Mucosa of rectum (tissue), 2 donors: ENCODE data around the gene PIAS2.
A peak's percentile ranks its signal among the peaks of the same experiment; 100 is the strongest.

Experiments
- H3K27ac ChIP-seq, 2 donors: one replicate each; pipeline ENCODE4 v1.7.0; 2013; ENCODE audit warnings: inconsistent platforms in 2 of 2, low read depth in 2 of 2, low read length in 2 of 2
- H3K27me3 ChIP-seq, 2 donors: one replicate each; pipeline ENCODE4 v1.7.0; 2013; ENCODE audit warnings: low read length in 2 of 2; ENCODE audit not compliant: control insufficient read depth in 2 of 2, insufficient read depth in 2 of 2
- H3K36me3 ChIP-seq, 2 donors: one replicate each; pipeline ENCODE4 v1.7.0; 2013; ENCODE audit warnings: low read length in 2 of 2; ENCODE audit not compliant: control insufficient read depth in 2 of 2, insufficient read depth in 2 of 2
- H3K4me1 ChIP-seq, 2 donors: one replicate each; pipeline ENCODE4 v1.7.0; 2013; ENCODE audit warnings: low read length in 2 of 2, mild to moderate bottlenecking in 1 of 2; ENCODE audit not compliant: control insufficient read depth in 2 of 2, insufficient read depth in 2 of 2
- H3K4me3 ChIP-seq, 2 donors: one replicate each; pipeline ENCODE4 v1.7.0; 2013; ENCODE audit warnings: low read length in 2 of 2
- H3K9ac ChIP-seq, 2 donors: one replicate each; pipeline ENCODE4 v1.7.0; 2013; ENCODE audit warnings: low read length in 2 of 2, low read depth in 1 of 2, mild to moderate bottlenecking in 1 of 2
- H3K9me3 ChIP-seq, 2 donors: one replicate each; pipeline ENCODE4 v1.7.0; 2013; ENCODE audit warnings: low read length in 2 of 2; ENCODE audit not compliant: control insufficient read depth in 2 of 2
- donor health status: healthy.
- donor health status: Normal muscosa, but diverticular disease.

Gene PIAS2

GRCh38 chr18:46903406-46903805, 13.9 kb downstream of the PIAS2 start:
- Histone ChIP-seq H3K36me3 (no peaks in the 10 kb centered on the region), H3K9ac (no peak overlapping the region), H3K27me3 (no peaks in the 10 kb centered on the region), H3K27ac (no peak overlapping the region), H3K4me1 (no peaks in the 10 kb centered on the region), H3K9me3 (no peaks in the 10 kb centered on the region), H3K4me3 (no peak overlapping the region)

- Histone ChIP-seq H3K36me3 (no peaks in the 10 kb centered on the region), H3K4me1 (no peaks in the 10 kb centered on the region), H3K9me3 (no peaks in the 10 kb centered on the region), H3K4me3 (no peak overlapping the region), H3K27me3 (no peaks in the 10 kb centered on the region), H3K27ac (no peak overlapping the region), H3K9ac (no peak overlapping the region)
These were observed 17.9 kb downstream of the PIAS2 start for GRCh38 chr18:46899274-46899948.

- peaks cover 0 to 2% of the 10 kb centered on the region in 2 donors for H3K9me3 ChIP-seq
- no peaks in the 10 kb centered on the region for H3K27me3 ChIP-seq
- H3K36me3 ChIP-seq, result peaks cover 8 to 15% of the 10 kb centered on the region in 2 donors
- H3K9ac ChIP-seq, result no peak overlapping the region
- H3K27ac ChIP-seq, result no peak overlapping the region
- H3K4me3 ChIP-seq, result no peak overlapping the region
- no peaks in the 10 kb centered on the region for H3K4me1 ChIP-seq
These were observed 23.2 kb downstream of the PIAS2 start for GRCh38 chr18:46894124-46894523.

- H3K4me1 ChIP-seq, result no peaks in the 10 kb centered on the region
- H3K9ac ChIP-seq, result no peak overlapping the region
These were observed 23.9 kb downstream of the PIAS2 start for GRCh38 chr18:46893360-46893759.

GRCh38 chr18:46892842-46893241, 24.5 kb downstream of the PIAS2 start:
- H3K4me3 ChIP-seq, result no peak overlapping the region
- H3K4me1 ChIP-seq, result no peaks in the 10 kb centered on the region
- no peak overlapping the region for H3K27ac ChIP-seq
- H3K36me3 ChIP-seq, result peaks cover 13 to 21% of the 10 kb centered on the region in 2 donors
- H3K9ac ChIP-seq, result no peak overlapping the region
- H3K9me3 ChIP-seq, result peaks cover 4 to 9% of the 10 kb centered on the region in 2 donors
- H3K27me3 ChIP-seq, result no peaks in the 10 kb centered on the region

More at GRCh38 chr18:46893360-46893759, 23.9 kb downstream of the PIAS2 start:
- H3K27me3 ChIP-seq, result no peaks in the 10 kb centered on the region
- H3K9me3 ChIP-seq, result peaks cover 4 to 9% of the 10 kb centered on the region in 2 donors
- H3K4me3 ChIP-seq, result no peak overlapping the region
- H3K27ac ChIP-seq, result no peak overlapping the region
- peaks cover 12 to 20% of the 10 kb centered on the region in 2 donors for H3K36me3 ChIP-seq

- H3K4me3 ChIP-seq, result no peak overlapping the region
- no peak overlapping the region for H3K27ac ChIP-seq
- H3K36me3 ChIP-seq, result peaks cover 13 to 21% of the 10 kb centered on the region in 2 donors
- peaks cover 2 to 4% of the 10 kb centered on the region in 2 donors for H3K4me1 ChIP-seq
- peaks cover 4 to 9% of the 10 kb centered on the region in 2 donors for H3K9me3 ChIP-seq
- no peak overlapping the region for H3K9ac ChIP-seq
- H3K27me3 ChIP-seq, result no peaks in the 10 kb centered on the region
These were observed 25.5 kb downstream of the PIAS2 start for GRCh38 chr18:46891742-46892214.

- Histone ChIP-seq H3K36me3 (peaks cover 13 to 21% of the 10 kb centered on the region in 2 donors), H3K27me3 (no peaks in the 10 kb centered on the region), H3K4me3 (no peak overlapping the region), H3K27ac (no peak overlapping the region), H3K4me1 (peaks cover 4 to 5% of the 10 kb centered on the region in 2 donors), H3K9ac (no peak overlapping the region), H3K9me3 (peaks cover 4 to 9% of the 10 kb centered on the region in 2 donors)
These were observed 28.3 kb downstream of the PIAS2 start for GRCh38 chr18:46888965-46889364.

- peaks cover 4 to 9% of the 10 kb centered on the region in 2 donors for H3K9me3 ChIP-seq
- peaks cover 5 to 6% of the 10 kb centered on the region in 2 donors for H3K4me1 ChIP-seq
These were observed 30.4 kb downstream of the PIAS2 start for GRCh38 chr18:46886893-46887292.

GRCh38 chr18:46883180-46883579, 34.1 kb downstream of the PIAS2 start:
- Histone ChIP-seq H3K9ac (no peak overlapping the region), H3K27ac (no peak overlapping the region), H3K36me3 (peaks cover 0 to 4% of the 10 kb centered on the region in 2 donors), H3K4me1 (peaks cover 5 to 6% of the 10 kb centered on the region in 2 donors), H3K27me3 (no peaks in the 10 kb centered on the region), H3K4me3 (no peak overlapping the region), H3K9me3 (peaks cover 0 to 6% of the 10 kb centered on the region in 2 donors)

More at GRCh38 chr18:46886893-46887292, 30.4 kb downstream of the PIAS2 start:
- H3K27me3 ChIP-seq, result no peaks in the 10 kb centered on the region
- no peak overlapping the region for H3K9ac ChIP-seq
- H3K27ac ChIP-seq, result no peak overlapping the region
- no peak overlapping the region for H3K4me3 ChIP-seq
- peaks cover 13 to 21% of the 10 kb centered on the region in 2 donors for H3K36me3 ChIP-seq

GRCh38 chr18:46877329-46877987, 39.8 kb downstream of the PIAS2 start:
- H3K27me3 ChIP-seq, result no peaks in the 10 kb centered on the region
- no peaks in the 10 kb centered on the region for H3K4me1 ChIP-seq
- H3K4me3 ChIP-seq, result no peak overlapping the region
- peaks cover 13 to 15% of the 10 kb centered on the region in 2 donors for H3K9me3 ChIP-seq
- no peak overlapping the region for H3K9ac ChIP-seq
- H3K27ac ChIP-seq, result peak overlapping the region; percentile 6 to 49
- peaks cover 0 to 4% of the 10 kb centered on the region in 2 donors for H3K36me3 ChIP-seq
